HG03064 (cell line): ENCODE results near the gene CD74.

Experiments used
- ATAC-seq: cut with Tn5 transposase; IDR thresholded peaks from one replicate; pipeline ENCODE4 v1.9.1; 2021; ENCODE audit warnings: low read depth; ENCODE audit not compliant: unreplicated experiment

The CD74 gene

DNA sequence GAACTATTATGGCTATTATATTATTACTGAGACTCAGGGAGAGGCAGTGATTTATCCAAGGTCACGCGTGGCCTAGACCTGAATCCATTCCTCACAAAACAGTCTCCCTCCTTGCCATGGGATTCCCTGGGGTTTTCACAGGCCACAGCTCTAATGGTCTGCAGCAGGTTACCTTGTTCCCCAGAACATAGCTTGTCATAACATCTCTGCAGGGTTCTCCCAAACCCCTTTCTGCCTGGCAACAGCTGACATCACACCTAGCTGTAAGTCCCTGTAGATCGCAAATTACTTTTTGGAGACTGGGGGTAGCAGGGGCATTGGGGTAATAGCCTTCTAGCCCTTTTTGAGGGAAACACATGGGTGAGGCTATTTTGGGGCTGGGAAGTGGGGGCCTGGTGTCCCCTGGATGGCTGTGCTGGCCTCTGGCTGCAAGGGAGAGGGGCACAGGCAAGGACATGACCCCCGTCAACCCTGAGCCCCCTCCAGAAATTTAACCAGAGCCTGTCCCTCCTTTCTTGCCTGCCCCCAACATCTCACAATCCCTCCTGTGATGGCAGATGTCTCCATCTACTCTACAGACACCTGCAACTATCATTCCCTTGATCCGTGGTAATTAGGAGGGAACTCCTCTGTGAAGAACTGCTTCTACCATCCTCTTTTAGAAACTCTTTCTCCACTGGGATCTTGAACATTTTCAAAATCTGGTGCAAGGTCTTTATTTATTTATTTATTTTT is 1.3 kb downstream of the CD74 start:
- ATAC-seq = no peak

DNA sequence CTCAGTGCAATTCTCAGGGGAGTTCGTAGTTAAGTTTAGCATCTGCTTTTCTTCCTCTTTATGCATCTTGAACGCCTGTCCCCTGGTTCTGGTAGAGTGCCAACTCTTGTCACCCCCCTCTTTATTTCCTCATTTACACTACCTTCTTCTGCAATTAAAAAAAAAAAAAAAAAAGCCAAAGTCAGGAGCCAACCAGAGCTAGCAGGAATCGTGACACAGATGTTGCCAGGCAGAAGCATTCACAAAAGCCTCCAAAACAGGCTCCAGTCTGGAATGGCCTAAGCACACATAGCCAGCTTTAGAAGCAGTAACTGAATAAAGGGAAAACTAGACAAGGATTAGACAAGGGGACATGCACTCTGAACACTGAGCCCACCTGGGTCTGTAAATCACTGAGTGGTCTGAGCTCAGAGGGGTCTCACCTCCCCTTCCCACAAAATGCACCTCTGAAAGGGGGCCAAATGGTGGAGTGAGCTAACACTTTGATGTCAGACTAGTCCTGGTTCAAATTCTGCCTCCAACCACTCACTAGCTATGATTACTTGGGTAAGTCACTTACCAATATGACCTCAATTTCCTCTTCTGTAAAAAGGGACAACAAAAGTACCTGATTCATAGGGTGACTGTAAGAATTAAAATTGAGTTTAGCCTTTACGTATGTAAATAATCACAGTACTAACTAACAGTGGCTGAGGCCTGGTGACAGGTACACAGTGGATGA is 2.0 kb downstream of the CD74 start:
- ATAC-seq = no peak

DNA sequence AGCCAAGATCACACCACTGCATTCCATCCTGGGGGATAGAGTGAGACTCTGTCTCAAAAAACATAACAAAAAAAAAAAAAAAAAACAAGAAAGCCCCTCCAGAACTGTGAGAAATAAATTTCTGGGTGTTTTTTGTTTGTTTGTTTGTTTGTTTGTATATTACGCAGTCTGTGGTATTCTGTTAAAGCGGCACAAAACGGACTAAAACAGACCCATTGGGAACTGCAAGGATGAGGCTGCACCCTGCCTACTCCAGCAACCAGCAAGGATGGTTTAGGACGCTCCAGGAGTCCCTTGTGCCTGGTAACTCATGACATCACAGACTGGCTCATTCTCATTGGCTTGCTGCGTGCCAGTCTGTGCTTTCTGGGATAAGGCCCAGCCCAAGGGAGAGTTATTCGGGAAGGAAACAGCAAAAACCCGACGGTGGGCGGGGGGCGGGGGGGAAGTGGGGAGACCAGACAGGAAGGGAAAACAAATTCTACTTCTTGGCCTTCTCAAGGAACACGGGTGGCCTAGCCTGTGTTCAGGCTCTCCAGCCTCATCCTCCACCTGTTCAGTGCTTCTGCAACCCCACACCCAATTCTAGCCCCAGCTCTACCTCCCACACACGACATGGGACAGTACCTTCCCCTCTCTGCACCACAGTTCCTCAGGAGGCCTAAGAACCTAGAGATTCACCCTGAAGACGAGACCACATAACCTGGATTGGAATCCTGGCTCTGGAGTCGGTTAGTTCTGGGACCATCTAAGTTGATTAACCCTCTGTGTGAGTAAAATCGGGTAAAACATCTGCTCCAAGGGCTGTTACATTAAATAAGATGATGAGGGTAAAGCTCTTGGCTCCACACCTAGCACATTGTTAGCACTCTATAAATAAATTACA is 2.8 kb downstream of the CD74 start:
- ATAC-seq = peak; percentile 25

DNA sequence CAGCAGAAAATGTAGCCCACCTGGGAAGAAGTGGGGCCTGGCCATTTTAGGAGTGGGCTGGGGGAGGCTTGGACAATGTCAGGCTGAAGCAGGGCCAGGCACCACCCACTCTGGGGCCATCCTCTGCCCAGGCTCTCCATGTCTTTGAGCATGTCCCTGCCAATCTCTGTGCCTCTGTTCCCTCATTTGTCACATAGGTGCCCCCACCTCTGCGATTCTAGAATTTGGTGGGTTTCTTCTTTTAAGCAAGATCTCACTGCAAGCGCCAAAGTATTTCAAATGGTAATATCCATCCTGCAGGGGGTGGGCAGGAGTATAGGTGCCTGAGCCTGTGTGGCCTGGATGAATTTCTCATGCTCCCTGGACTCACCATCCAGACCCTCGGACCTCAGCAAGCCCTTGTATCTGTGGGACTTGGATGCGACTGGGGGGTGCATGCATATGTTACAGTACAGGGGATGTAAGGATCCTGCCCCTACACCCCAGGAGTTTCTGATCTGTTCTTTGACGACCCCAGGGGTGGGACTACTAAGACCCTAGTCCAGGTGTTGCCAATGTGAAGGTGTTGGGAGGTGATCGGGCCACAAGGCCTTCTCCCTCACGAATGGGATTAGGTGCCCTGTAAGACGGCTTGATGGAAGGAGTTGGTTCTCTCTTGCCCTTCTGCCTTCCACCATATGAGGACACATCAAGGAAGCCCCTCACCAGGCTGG is 4.3 kb downstream of the CD74 start:
- no peak for ATAC-seq

DNA sequence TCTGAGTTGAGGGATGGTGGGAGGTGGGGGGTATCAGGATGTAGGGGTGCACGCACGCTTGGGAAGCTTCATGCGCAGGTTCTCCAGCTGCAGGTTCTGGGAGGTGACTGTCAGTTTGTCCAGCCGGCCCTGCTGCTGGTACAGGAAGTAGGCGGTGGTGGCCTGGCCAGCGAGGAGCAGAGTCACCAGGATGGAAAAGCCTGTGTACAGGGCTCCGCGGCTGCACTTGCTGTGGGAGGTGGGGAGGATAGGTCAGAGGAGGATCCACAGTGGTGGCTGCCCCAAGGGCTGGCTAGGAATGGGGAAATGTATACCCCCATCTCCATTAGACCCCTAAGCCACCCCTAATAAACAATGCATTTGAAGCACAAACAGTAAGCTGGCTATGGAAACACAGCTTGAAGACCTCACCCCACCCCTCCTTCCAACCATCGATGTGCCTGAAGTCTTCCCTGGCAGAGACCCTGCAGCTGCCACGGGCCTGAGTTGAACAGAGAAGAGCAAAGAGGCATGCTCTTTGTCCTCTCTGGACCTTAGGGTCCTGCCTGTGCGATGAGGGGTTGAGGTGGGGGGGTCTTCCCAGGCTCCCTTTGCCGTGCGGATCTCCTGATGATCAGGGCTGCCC is 5.5 kb downstream of the CD74 start:
- no peak for ATAC-seq

DNA sequence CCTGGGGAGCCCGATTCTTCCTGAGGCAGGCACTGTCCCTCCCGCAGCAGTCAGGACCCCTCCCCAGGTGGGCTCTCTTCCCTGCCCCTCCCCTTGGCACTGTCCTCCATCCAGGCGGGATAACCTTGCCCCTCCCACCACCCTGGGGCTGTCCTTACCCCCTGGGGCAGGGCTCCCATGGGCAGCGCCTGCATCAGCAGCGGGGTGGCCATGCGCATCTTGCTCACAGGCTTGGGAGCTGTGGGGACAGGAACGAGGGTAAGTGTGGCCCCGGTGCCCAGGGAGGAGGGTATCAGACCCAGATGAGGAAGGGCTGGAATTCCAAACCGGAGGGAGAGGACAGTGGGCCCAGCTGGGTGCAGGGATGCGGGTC is 6.0 kb downstream of the CD74 start:
- ATAC-seq = no peak

DNA sequence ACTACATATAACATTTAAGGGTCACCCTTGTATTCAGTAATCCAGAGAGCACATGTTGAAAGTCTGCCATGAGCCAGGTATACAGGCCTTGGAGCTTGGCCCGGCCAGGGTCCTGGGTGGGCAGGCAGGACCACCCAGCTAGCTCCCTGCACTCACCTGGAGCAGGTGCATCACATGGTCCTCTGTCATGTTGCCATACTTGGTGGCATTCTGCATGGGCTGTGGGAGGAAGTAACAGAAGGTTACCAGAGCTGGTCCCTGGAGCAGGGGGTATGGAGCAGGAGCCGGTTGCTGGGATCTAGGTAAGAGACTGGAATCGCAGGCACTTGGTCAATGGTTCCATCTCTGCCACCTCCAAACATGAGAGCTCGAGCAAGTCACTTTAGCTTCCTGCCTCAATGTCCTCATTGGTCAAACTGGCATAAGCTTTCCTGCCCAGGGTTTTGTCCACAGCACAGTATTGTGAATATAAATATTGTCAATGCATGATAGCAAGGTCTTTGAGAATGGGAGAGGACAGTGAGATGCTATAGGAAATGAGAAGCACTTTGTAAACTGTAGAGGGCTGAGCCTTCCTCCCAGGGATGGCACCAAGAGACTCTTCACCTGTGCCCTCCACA is 6.5 kb downstream of the CD74 start:
- ATAC-seq = no peak

DNA sequence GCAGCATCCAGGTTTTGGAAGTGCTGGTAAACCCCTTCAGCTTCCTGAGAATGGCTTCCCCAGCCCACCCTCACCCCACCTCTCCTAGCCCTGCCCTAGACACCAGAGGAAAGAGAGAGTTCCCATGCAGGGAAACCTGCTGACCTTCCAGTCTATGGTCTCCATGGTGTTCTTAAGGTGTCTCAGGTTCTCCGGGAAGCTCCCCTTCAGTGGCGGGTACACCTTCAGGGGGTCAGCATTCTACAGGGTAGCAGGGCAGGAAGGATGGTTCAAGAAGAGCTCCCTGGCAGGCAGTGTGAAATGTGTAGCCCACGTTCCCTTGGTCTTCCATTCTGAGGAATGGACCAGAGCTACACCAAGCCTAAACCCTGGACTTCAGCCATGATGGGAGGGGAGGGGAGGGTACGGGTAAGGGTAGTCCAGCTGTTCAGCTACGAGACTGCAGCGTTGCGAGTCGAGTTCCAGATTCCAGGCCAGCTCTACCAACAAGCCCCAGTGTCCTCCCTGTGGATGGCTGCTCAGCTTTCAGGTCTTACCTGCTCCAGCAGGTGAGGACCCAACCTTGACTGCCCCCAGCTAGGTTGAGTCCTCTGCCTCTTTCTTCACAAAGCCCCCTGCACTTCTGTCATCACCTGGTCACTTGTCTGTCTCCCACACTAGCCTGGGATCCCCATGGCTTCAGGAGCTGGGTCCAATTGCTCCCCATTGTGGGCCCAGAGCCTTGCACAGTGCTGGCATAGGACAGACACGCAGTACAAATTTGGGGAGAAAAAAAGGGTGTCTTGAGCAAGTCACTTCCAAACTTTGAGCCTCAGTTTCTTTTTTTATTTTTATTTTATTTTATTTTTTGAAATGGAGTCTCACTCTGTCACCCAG is 7.5 kb downstream of the CD74 start:
- ATAC-seq = no peak

DNA sequence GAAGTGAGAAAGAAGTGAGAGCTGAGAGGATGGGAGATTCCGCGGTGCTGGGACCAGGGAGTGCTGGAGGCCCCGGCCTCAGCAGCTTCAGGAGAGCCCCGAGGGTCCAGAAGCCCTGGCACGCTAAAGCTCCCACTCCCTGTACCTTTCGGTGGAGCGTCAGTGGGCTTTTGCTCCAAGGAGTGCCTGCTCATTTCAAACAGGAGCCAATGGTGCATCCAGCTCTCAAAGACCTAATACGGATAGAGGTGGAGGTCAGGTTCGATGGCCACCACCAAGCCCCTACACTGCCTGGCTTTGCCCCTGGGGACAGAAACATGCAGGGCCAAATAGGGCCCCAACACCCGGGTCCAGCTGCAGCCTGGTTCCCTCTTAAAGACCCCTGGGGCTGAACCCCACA is 8.2 kb downstream of the CD74 start:
- no peak for ATAC-seq

DNA sequence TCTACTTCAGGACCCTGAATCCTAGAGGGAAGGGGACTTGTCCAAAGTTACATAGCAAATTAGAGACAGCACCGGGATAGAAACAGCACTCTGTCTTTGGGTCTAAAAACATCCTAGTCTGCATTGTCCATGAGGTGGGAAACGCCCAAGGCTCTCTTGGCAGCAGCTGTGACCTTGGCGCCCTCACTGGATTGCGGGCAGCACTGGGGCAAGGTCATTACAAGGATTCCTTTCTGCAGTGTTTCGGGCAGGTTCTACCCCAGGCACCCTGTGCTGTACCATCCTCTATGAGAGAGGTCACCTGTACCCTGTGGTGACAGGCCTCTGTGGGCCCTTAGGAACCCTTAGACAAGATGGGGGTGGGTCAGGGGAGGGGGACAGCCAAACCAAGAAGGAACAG is 8.6 kb downstream of the CD74 start:
- no peak for ATAC-seq

DNA sequence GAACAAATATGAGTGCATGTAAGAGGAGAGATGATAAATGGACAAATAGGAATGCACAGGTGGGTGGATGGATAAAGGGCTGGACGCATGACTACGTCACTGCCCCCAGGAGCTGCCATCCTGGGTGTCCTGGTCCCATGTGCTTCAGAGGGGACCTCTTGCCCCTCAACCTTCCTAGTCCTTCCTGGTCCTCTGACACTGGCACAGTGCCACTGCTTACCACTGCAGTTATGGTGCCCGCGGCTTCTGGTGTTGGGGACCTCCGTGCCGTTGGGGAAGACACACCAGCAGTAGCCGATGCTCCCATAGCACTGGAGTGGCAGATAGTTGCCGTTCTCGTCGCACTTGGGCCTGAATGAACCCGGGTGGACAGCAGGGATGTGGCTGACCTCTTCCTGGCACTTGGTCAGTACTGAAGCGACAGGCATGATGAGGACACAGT is 9.8 kb downstream of the CD74 start:
- no peak for ATAC-seq

DNA sequence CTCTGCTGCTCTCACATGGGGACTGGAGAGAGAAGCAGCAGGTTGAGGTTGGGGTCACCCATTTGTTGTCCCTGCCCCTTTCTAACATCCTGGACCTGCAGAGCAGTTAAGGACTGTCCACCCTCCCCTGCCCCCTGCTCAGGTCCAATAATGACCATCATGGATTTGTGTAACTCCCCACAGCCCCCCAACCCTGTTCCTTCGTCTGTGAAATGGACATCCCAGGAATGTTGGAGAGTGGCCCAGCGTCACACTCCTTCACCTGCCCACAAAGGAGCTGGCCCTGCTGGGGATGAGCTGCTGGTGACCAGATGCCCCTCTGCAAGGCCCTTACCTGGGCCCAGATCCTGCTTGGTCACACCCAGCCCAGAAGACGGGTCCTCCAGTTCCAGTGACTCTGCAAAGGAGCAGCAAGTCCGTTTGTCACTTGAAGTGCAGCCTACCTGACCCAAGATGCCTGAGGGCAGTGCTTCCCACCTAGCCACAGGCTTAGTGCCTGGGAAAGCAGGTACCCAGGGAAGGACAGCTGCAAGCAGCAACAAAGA is 10.4 kb downstream of the CD74 start:
- ATAC-seq = no peak

DNA sequence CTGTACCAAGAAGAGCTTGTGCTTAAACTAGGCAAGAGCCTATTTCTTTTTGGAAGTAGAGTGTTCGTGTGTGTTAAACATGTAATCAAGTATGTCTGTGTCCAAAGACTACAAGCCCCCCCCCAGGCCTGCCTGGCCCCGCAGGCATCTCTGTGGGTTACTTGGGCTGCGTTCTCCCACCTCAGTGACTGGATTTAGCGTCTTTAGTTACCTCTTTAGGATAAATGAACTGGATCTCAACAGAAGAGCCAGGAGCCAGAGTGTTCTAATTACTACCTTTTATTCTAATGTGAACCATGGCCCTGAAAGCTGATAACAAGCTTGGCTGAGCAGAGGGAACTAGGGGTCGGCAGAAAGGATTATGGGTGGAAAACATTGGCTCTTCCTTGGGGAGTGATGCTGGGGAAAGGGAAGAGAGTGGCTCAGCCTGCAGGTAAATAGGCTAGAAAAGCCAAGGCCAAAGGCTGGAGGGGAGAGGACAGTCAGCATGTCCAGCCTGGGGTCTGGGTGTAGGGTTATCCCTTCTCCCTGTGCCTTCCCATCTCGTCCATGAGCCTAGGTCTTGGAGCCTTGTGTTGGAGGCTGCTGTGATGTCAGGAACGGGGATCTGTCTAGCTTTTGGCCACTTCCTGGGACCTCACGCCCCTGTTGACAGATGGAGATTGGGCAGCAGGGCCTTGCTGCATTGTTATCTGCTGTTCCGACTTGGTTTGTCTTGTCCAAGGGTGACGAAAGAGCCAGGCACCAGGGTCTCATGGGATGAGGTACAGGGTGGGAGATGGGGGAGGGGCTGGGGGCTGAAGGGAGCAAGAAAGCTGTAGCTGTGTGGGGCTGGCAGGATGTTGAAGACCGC is 11.1 kb downstream of the CD74 start:
- no peak for ATAC-seq

DNA sequence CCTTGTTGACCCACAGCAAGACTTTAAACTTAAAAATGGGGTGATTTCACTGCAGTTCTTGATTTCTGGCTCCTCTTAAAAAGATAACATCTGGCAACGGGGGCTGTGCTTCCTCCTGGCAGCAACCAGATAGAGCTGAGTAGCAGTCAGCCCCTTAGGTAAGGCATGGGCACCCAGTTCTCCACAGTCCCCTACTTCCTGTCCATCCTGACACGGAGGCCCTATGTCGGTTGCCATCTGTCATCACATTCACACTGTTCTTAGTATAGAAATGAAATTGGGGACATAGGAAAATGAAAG is 11.7 kb downstream of the CD74 start:
- ATAC-seq = no peak

DNA sequence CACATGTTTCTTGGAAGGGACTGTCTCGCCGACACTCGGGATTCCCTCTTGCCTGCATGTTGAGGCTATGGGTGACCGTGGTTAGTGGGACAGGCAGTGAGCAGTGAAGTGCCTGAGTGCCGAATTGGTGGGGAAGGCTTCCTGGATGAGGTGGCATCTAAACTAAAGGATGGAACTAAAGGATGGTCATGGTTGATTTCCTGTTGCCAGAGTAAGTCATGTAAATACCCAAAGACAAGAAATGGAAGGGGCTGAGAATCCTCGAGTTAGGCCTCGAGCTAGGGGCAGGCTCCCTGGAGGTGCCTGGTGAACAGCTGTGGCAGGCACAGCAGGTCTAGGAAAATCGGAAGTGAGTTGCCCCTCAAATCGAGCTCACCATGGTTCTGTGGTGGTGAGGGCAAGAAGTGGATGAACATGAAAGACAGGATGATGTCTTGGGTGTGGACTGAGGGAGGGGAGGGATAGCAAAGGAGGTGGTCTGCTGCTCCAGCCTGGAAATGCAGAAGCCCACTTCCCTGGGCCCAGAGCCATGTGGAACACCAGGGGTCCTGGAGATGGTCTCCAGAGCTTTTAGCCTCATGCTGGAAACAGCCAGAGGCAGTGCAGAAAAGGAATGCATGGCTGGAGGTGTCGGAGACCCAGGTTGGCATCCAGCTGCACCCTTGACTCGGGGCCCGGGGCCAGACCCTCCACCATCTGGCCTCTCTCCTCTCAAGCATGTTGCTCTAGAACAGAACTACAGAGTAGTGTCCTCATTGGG is 12.2 kb downstream of the CD74 start:
- ATAC-seq = no peak

DNA sequence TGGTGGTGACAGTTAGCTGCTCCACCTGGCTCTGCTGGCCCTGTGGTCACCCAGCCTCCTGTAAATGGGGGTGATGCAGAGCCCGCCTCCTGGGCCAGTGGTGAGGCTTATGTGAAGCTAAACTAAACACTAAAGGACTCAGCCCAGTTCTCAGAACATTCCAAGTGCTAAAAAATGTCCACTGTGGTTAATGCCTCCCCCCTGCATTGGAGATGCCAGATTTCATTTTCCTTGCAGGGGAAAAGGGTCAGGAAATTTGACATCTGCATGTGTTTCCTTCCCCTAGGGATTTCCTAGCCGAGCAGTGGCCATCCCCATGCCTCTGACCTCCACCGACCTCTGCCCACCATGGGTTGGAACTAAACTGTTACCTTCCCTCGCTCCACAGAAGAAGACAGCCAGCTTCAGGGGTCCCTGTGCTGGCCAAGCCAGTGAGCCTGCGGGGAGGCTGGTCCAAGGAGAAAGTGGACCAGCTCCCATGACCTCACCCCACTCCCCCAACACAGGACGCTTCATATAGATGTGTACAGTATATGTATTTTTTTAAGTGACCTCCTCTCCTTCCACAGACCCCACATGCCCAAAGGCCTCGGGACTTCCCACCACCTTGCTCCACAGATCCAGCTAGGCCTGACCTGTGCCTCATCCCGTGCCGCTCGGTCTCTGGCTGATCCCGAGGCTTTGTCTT is 13.0 kb downstream of the CD74 start:
- ATAC-seq = no peak
